Stimulated activated CD8-positive, alpha-beta memory T cell treated with anti-CD3 and anti-CD28 coated beads, Interleukin-12 subunit alpha, Interleukin-12 subunit beta, amount 100 ng/mL, for 24 hours (primary cell): ENCODE data around the gene CALHM4.
"Not testable (repeated sequence)": the region's sequence is repeated elsewhere in the genome, so short reads cannot be mapped to it uniquely, and the experiment has no call there.

Experiments
- DNase-seq: peaks from one replicate; pipeline ENCODE4 v3.0.0-alpha.2; 2020; ENCODE audit errors: extremely low read depth

Gene CALHM4

DNA sequence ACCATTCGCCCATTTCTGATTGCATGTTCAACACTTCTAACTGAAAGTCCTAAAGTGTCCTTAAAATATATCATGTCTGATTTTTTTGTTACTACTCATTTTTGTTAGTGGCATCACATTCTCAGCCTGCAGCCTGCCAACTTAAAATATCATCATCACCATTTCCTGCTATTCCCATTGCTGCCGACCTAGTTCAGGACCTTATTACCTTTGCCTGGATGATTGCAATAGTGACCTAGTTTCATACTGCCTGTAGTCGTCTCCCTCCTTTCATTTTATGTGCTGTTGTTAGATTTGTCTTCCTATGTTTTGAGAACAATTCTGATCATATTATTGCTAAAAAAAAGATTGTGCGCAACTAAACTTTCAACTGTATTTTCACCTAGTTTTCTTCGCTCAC, 23.9 kb downstream of the CALHM4 start:
- no peak for DNase-seq

DNA sequence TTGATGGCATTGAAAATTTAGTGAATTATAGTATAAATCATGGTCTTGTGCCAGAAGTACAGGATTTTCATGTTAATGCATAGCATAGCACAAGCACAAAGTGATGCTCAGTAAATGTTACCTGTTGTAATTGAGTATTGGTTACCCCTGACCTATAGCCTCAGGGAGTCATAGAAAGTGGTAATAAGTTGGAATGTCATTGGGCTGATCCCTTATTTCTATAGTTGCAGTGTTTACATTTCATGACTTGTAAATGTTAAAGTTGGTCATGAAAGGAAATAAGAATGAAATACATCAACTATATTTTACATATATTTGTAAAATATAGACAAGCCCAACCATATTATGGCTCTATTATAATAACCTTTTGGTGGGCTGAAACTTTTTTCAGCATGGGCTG, 24.8 kb downstream of the CALHM4 start:
- no peak for DNase-seq

DNA sequence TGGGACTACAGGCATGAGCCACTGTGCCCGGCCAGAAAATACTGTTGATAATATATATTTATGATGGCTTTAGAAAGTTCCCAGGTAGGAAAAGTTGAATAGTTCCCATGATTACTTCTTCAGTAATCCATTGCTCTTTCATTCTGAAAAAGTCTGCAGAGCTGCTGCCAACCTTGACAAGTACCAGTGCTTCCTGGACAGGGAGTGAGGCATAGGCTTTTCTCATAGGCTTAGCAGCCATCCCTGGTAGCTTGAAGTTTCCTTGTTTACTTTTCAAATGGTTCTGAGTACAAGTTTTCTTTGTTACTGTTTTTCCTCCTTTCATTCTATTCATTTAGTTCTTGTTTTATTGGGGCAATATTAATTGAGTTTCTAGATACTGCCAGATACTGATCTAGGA, 25.6 kb downstream of the CALHM4 start:
- no peak for DNase-seq

DNA sequence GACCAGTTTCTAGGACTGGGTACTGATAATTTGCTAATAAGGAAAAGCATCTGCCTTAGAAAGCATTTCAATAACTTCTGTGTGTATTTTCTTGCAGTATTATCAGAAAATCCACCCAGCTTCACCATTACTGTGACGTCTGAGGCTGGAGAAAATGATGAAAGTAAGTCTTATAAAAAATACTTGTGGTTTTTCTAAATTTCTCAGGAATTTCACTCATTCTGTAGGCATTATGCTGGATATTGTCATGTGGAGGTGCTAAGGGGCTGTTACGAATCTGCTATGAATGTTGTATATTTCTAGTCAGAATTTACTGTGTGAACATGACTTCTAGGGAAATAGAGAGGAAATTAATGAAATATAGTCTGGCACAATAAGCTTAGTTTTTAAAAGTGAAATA, 26.6 kb downstream of the CALHM4 start:
- no peak for DNase-seq

DNA sequence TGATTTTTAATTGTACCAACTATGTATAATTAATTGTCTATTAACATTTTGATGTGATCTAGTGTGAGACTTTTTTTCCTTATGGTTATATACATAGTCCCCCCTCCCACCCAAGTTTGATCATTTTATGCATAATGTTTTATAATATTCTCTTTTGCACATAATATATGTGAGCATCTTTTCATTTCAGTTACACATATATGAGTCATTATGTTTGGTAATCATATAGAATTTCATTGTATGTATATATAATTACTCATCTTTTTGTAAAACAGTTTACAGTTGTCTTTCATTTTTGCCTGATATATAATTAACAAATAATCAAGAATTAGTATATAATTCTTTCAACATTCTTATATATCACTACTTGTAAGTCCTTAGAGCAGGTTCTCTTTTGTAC, 32.7 kb downstream of the CALHM4 start:
- no peak for DNase-seq

DNA sequence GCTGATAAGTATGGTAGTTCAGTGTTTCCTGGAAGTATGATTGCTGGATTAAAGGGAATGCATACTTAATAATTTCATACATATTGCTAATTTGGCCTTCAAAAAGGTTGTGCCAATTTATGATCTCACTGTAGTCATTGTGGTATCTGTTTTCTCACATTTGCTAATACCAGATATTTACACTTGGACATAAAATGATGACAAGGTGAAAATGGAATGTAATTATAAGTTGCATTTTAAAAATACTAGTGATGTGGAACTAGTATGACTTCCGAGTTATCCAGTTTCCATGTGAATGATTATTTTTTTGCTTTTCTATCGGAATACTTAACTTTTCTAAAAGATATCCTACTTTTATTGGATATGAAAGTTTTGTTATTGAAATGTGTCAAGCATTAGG, 33.2 kb downstream of the CALHM4 start:
- DNase-seq, result no peak

DNA sequence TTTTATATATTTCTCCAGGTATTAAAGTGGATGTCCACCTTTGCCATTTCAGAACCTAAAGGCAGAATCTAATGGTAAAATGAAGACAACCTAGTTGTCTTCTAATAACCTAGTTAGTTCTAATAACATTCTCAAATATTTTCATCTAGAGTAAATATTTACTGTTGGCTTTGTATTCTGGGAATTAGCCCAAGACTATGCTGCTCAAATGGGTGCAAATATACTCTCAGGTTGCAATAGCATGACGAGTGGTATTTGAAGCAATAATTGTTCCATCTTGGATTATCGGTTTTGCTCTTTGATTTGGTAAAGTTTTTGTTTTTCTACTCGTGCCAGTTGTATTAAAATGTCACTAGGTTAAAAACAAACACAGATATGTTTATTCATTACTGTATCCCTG, 41.7 kb downstream of the CALHM4 start:
- DNase-seq, result no peak

DNA sequence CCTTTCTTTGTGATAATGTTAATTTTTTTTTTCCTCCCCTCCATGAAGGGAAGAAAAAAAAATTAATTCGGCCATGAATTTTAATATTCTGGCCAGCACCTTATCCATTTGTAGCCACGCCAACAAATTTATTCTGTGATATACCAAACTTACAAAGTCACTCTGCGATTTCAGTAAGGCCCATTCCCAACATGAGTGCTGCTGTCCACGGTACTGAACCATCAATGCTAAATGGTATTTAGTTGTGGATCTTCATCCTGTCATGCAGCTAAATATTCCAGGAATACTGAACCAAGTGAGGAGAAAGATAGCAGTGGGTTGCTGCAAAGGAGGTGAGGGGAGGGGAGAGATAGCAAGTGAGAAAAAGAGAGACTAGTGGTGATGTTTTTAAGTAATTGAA, 43.3 kb downstream of the CALHM4 start:
- DNase-seq, result no peak

DNA sequence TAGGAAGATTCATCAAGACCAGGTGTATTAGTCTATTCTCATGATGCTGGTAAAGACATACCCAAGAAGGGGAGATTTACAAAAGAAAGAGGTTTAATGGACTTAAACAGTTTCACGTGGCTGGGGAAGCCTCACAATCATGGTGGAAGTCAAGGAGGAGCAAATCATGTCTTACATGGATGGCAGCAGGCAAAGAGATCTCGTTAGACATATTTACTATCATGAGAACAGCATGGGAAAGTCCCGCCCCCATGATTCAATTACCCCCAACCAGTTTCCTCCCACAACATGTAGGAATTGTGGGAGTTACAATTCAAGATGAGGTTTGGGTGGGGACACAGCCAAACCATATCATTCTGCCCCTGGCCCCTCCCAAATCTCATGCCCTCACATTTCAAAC, 50.4 kb downstream of the CALHM4 start:
- not testable (repeated sequence) for DNase-seq

DNA sequence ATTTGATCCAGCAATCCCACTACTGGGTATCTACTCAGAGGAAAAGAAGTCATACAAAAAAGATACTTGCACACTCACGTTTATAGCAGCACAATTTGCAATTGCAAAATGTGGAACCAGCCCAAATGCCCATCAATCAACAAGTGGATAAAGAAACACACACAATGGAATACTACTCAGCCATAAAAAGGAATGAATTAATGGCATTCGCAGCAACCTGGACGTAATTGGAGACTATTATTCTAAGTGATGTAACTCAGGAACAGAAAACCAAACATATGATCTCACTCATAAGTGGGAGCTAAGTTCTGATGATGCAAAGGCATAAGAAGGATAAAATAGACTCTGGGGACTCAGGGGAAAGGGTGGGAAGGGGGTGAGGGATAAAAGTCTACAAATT, 51.3 kb downstream of the CALHM4 start:
- not testable (repeated sequence) for DNase-seq

DNA sequence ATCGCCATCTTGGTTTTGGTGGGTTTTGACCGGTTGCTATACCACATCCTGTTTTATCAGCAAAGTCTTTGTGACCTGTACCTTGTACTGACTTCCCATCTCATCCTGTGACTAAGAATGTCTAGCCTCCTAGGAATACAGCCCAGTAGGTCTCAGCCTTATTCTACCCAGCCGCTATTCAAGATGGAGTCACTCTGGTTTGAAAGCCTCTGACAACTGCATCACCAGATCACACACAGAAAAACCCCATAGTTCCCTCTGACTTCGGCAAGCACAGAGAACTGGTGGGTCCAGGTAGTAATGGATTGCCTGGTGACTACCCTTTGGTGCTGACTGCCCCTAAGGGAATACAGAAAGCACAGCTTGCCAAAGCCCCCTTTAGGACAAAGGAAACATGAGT, 52.4 kb downstream of the CALHM4 start:
- no peak for DNase-seq
